ENCODE data around the gene HS3ST3B1. TPM values are rescaled to one million over a fixed set of nuclear protein-coding genes. Genes with fewer than 3 reads are reported as not detected.

The HS3ST3B1 gene
- total RNA-seq, 1 donor from 2014 or later, result 1.2 TPM

GRCh38 chr17:14303343-14304221, 2.7 kb downstream of the HS3ST3B1 start:
- intact Hi-C loops (cut with micrococcal nuclease), result loop anchor here (5.0 to 10.0 kb wide), 2 partner anchors 706 to 969 kb away; no protein-coding TSS in a partner anchor
- Histone ChIP-seq H3K4me1 (peaks cover 58% of the 10 kb centered on the region), H3K36me3 (no peaks in the 10 kb centered on the region), H3K4me3 (peak overlapping the region; percentile 76), H3K27ac (replicated peaks) (peak overlapping the region; percentile 84), H3K9me3 (replicated peaks) (no peaks in the 10 kb centered on the region), H3K27me3 (ENCODE audit: low read depth) (peaks cover 89% of the 10 kb centered on the region)
- TF ChIP-seq CTCF (IDR thresholded peaks at IDR 0.05; ENCODE audit: borderline replicate concordance), result no peak
- no peak for DNase-seq

GRCh38 chr17:14304222-14304772, 3.4 kb downstream of the HS3ST3B1 start:
- Histone ChIP-seq H3K36me3 (no peaks in the 10 kb centered on the region), H3K4me1 (peaks cover 58% of the 10 kb centered on the region), H3K27ac (replicated peaks) (peak overlapping the region; percentile 84), H3K27me3 (ENCODE audit: low read depth) (peaks cover 82% of the 10 kb centered on the region), H3K4me3 (peak overlapping the region; percentile 76), H3K9me3 (replicated peaks) (no peaks in the 10 kb centered on the region)
- no peak for DNase-seq
- intact Hi-C loops (cut with micrococcal nuclease), result loop anchor here (5.0 to 10.0 kb wide), 2 partner anchors 707 to 969 kb away; no protein-coding TSS in a partner anchor
- no peak for TF ChIP-seq CTCF (IDR thresholded peaks at IDR 0.05; ENCODE audit: borderline replicate concordance)

GRCh38 chr17:14304773-14305517, 4.1 kb downstream of the HS3ST3B1 start:
- intact Hi-C loops (cut with micrococcal nuclease), result loop anchor here (5.0 to 10.0 kb wide), 2 partner anchors 708 to 970 kb away; no protein-coding TSS in a partner anchor
- Histone ChIP-seq H3K9me3 (replicated peaks) (no peaks in the 10 kb centered on the region), H3K36me3 (no peaks in the 10 kb centered on the region), H3K27ac (replicated peaks) (no peak overlapping the region), H3K4me1 (peaks cover 58% of the 10 kb centered on the region), H3K4me3 (peak overlapping the region; percentile 76), H3K27me3 (ENCODE audit: low read depth) (peaks cover 75% of the 10 kb centered on the region)
- no peak for TF ChIP-seq CTCF (IDR thresholded peaks at IDR 0.05; ENCODE audit: borderline replicate concordance)
- DNase-seq, result no peak

- H3K4me3 ChIP-seq, result no peak overlapping the region
- no peak overlapping the region for H3K27ac ChIP-seq (replicated peaks)
- no peak for DNase-seq
- intact Hi-C loops (cut with micrococcal nuclease), result loop anchor here (10.0 kb wide), 1 partner anchor 971 kb away; no protein-coding TSS in a partner anchor
- no peaks in the 10 kb centered on the region for H3K36me3 ChIP-seq
- peaks cover 58% of the 10 kb centered on the region for H3K4me1 ChIP-seq
- no peaks in the 10 kb centered on the region for H3K9me3 ChIP-seq (replicated peaks)
- H3K27me3 ChIP-seq (ENCODE audit: low read depth), result peaks cover 67% of the 10 kb centered on the region
- no peak for TF ChIP-seq CTCF (IDR thresholded peaks at IDR 0.05; ENCODE audit: borderline replicate concordance)
Observed at GRCh38 chr17:14305785-14306496, 5.1 kb downstream of the HS3ST3B1 start.

GRCh38 chr17:14306596-14306995, 5.7 kb downstream of the HS3ST3B1 start:
- no peak for TF ChIP-seq CTCF (IDR thresholded peaks at IDR 0.05; ENCODE audit: borderline replicate concordance)
- peaks cover 58% of the 10 kb centered on the region for H3K4me1 ChIP-seq

More at GRCh38 chr17:14306596-14306995, 5.7 kb downstream of the HS3ST3B1 start:
- no peak overlapping the region for H3K27ac ChIP-seq (replicated peaks)
- no peaks in the 10 kb centered on the region for H3K9me3 ChIP-seq (replicated peaks)
- H3K27me3 ChIP-seq (ENCODE audit: low read depth), result peaks cover 60% of the 10 kb centered on the region
- intact Hi-C loops (cut with micrococcal nuclease), result loop anchor here (10.0 kb wide), 1 partner anchor 972 kb away; no protein-coding TSS in a partner anchor
- H3K36me3 ChIP-seq, result no peaks in the 10 kb centered on the region
- no peak for DNase-seq
- no peak overlapping the region for H3K4me3 ChIP-seq

All from left ventricle myocardium inferior (tissue), 1 donor.